Neuronal stem cell (in vitro differentiated cells): Measurements from ENCODE around the gene GSTM3.

Experiments used
- DNase-seq: peaks from one replicate; pipeline ENCODE4 v3.0.0-alpha.2; 2013; ENCODE audit warnings: low spot score
- H2AFZ ChIP-seq: one replicate; pipeline ENCODE4 v1.6.1; 2013; ENCODE audit warnings: mild to moderate bottlenecking, low read length, inconsistent platforms
- H2AK5ac ChIP-seq: 2 replicates; pipeline ENCODE4 v1.6.1; 2013; ENCODE audit warnings: low read depth, mild to moderate bottlenecking, inconsistent platforms, low read length, moderate library complexity, mixed read lengths
- H2BK120ac ChIP-seq: 2 replicates; pipeline ENCODE4 v1.6.1; 2013; ENCODE audit warnings: low read depth, mild to moderate bottlenecking, inconsistent platforms, low read length, moderate library complexity, mixed read lengths
- H2BK12ac ChIP-seq: one replicate; pipeline ENCODE4 v1.6.1; 2013; ENCODE audit warnings: low read length, inconsistent platforms
- H2BK15ac ChIP-seq: 2 replicates; pipeline ENCODE4 v1.6.1; 2013; ENCODE audit warnings: mild to moderate bottlenecking, low read length, inconsistent platforms, mixed read lengths
- H2BK5ac ChIP-seq: one replicate; pipeline ENCODE4 v1.6.1; 2013; ENCODE audit warnings: inconsistent platforms, mild to moderate bottlenecking, low read length, moderate library complexity
- H3K14ac ChIP-seq: one replicate; pipeline ENCODE4 v1.6.1; 2013; ENCODE audit warnings: low read length, inconsistent platforms
- H3K18ac ChIP-seq: 2 replicates; pipeline ENCODE4 v1.6.1; 2013; ENCODE audit warnings: low read length, inconsistent platforms
- H3K23ac ChIP-seq: 2 replicates; pipeline ENCODE4 v1.6.1; 2013; ENCODE audit warnings: low read depth, mild to moderate bottlenecking, mixed read lengths, low read length, inconsistent platforms; ENCODE audit not compliant: poor library complexity
- H3K27ac ChIP-seq: replicated peaks from 3 replicates; pipeline ENCODE4 v1.5.1; 2013; ENCODE audit warnings: low read length, inconsistent platforms
- H3K27me3 ChIP-seq, 3 experiments: 2 replicates each; pipeline ENCODE4 v1.6.1; 2013; ENCODE audit warnings: low read length in 3 of 3, mild to moderate bottlenecking in 2 of 3, inconsistent platforms in 1 of 3, low read depth in 1 of 3, mixed read lengths in 1 of 3, moderate library complexity in 1 of 3; ENCODE audit not compliant: control insufficient read depth in 3 of 3, insufficient read depth in 3 of 3
- H3K36me3 ChIP-seq, 2 donors: replicated peaks in 1 of 2; 2 replicates each; pipeline ENCODE4 v1.6.1; 2013; ENCODE audit warnings: low read length in 2 of 2; ENCODE audit not compliant: control insufficient read depth in 2 of 2, insufficient read depth in 2 of 2
- H3K4ac ChIP-seq: 2 replicates; pipeline ENCODE4 v1.6.1; 2013; ENCODE audit warnings: inconsistent platforms, mild to moderate bottlenecking, low read length, moderate library complexity
- H3K4me1 ChIP-seq, 2 donors: 1 replicate in 1 of 2; 2 replicates in 1 of 2; pipeline ENCODE4 v1.6.1; 2013; ENCODE audit warnings: low read length in 2 of 2, low read depth in 1 of 2; ENCODE audit not compliant: control insufficient read depth in 2 of 2, insufficient read depth in 1 of 2
- H3K4me2 ChIP-seq: one replicate; pipeline ENCODE4 v1.6.1; 2013; ENCODE audit warnings: mild to moderate bottlenecking, low read length, inconsistent platforms; ENCODE audit not compliant: insufficient read depth, poor library complexity, severe bottlenecking
- H3K4me3 ChIP-seq, 2 donors: 2 replicates each; pipeline ENCODE4 v1.5.1; 2013; ENCODE audit warnings: low read length in 2 of 2, mild to moderate bottlenecking in 2 of 2, inconsistent platforms in 1 of 2, moderate library complexity in 1 of 2
- H3K79me1 ChIP-seq: one replicate; pipeline ENCODE4 v1.6.1; 2013; ENCODE audit warnings: low read depth, mild to moderate bottlenecking, inconsistent platforms, low read length, moderate library complexity
- H3K9ac ChIP-seq: one replicate; pipeline ENCODE4 v1.6.1; 2013; ENCODE audit warnings: mild to moderate bottlenecking, low read depth, low read length, inconsistent platforms; ENCODE audit not compliant: poor library complexity
- H3K9me3 ChIP-seq, 2 donors: replicated peaks in 1 of 2; 2 replicates each; pipeline versions ENCODE3 to v1.6.1; 2013; ENCODE audit warnings: low read length in 2 of 2, mild to moderate bottlenecking in 2 of 2, inconsistent platforms in 1 of 2, low read depth in 1 of 2, mixed read lengths in 1 of 2, moderate library complexity in 1 of 2; ENCODE audit not compliant: control insufficient read depth in 2 of 2, insufficient read depth in 1 of 2
- H4K8ac ChIP-seq: one replicate; pipeline ENCODE4 v1.6.1; 2013; ENCODE audit warnings: low read depth, mild to moderate bottlenecking, inconsistent platforms, low read length, moderate library complexity
- H4K91ac ChIP-seq: one replicate; pipeline ENCODE4 v1.6.1; 2013; ENCODE audit warnings: low read length, low read depth, mild to moderate bottlenecking, inconsistent platforms; ENCODE audit not compliant: poor library complexity
- WGBS, 2 donors: extraction: QIAGEN DNeasy Blood & Tissue Kit; methylation state at CpG; one replicate each; pipeline ENCODE4 v1.1.7; 2013; ENCODE audit warnings: missing lambda C conversion rate in 2 of 2, mixed read lengths in 1 of 2; ENCODE audit not compliant: insufficient read length in 2 of 2, insufficient replicate concordance in 1 of 2; ENCODE audit errors: extremely low coverage in 2 of 2; 5-methylcytosine and 5-hydroxymethylcytosine counted together

The GSTM3 gene

DNA sequence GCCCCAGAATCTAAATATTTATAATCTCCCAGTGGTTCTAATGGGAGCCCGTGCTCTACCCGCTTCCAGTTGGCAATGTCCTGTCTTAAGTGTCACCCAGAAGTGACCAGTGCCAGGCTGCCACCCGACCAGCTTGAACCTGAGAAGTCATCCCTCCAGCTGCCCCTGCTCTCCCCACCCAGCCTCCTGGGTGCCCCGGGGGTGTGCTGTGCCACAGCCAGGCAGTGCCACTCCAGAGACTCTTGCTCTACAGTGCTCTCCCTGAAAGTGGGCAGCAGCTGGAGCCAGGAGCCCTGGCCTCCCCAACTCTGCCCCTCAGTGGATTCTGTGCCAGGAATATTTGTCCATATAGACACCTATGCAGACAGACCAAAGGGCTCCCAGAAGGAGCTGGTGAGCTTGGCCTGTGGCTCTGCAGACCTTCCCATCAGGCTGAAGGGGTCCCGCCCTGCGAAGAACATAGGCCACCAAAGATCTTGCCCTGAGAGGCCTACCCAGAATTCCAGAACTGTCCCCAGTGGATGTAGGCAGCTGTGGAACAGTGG lies 31.9 kb upstream of the GSTM3 start:
- Histone ChIP-seq H3K79me1 (no peaks in the 10 kb centered on the region), H3K4me1 (peaks cover 1 to 4% of the 10 kb centered on the region in 2 donors), H3K23ac (no peak overlapping the region), H4K8ac (no peak overlapping the region), H3K27me3 (peaks cover 0 to 49% (median 0%) of the 10 kb centered on the region in 3 experiments), H3K4me3 (no peak overlapping the region), H3K4me2 (no peak overlapping the region), H2BK15ac (peak overlapping the region; percentile 6), H3K36me3 (no peaks in the 10 kb centered on the region), H4K91ac (no peak overlapping the region), H3K27ac (no peak overlapping the region), H3K14ac (no peak overlapping the region), H2BK120ac (no peak overlapping the region), H2AK5ac (peak overlapping the region; percentile 87), H3K18ac (no peak overlapping the region), H3K9me3 (no peaks in the 10 kb centered on the region), H3K9ac (no peak overlapping the region), H3K4ac (no peak overlapping the region), H2BK12ac (peak overlapping the region; percentile 44), H2BK5ac (no peak overlapping the region), H2AFZ (no peak overlapping the region)
- no CpG with 5 or more reads among the region's 6 CpGs for WGBS, 2 donors
- DNase-seq, result no peak

DNA sequence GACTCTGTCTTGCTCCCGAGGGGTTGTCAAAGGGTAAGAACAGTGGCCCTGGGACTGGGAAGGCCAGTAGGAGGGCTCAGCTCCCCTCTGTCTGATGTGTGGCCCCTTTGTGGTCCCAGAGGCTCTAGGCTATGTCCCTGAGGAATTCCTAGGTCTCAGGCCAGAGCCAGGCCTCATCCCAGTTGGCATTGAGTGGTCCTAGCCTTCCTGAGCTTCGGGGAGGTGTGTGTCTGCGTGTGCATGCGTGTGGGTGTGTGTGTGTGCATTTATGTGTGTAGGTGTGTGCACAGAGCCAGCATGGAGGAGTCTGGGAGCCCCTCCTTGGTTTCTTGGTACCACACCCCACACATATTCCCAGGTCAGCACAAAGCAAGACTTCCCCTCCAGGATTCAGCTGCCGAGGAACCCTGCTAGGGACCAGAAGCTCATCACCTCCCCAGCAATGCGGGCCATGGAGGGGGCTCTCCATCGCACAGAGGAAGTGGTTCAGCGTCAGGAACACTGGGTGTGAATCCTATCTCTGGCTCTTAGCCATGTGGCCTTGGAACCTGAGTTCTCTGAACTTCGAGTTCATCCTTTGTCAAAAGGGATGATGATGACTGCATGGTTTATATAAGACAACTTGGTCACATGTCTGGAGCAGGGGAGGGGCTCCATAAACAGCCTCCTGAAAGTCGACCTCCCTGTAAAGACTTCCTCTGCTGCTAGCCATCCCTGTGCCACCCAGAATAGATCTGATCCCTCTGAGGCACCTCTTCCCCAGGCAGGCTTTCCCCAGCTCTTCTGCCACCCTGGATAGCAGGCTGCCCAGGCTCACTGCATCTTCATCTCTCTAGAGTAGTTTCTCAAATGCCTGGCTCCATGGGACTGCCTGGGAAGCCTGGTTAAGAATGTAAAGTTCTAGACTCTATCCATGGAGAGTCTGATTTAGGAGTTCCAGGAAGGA lies 31.1 kb upstream of the GSTM3 start:
- Histone ChIP-seq H3K79me1 (no peaks in the 10 kb centered on the region), H3K9ac (no peak overlapping the region), H3K27ac (no peak overlapping the region), H2AK5ac (peak overlapping the region; percentile 77), H3K4me1 (peaks cover under 1 to 1% of the 10 kb centered on the region in 2 donors), H3K4ac (no peak overlapping the region), H3K4me2 (no peak overlapping the region), H2BK12ac (no peak overlapping the region), H3K18ac (peak overlapping the region; percentile 54), H3K23ac (no peak overlapping the region), H3K14ac (no peak overlapping the region), H4K8ac (no peak overlapping the region), H2BK5ac (no peak overlapping the region), H3K4me3 (no peak overlapping the region), H3K9me3 (no peaks in the 10 kb centered on the region), H2BK15ac (no peak overlapping the region), H2AFZ (no peak overlapping the region), H3K27me3 (peaks cover 0 to 52% (median 0%) of the 10 kb centered on the region in 3 experiments), H4K91ac (no peak overlapping the region), H3K36me3 (no peaks in the 10 kb centered on the region), H2BK120ac (no peak overlapping the region)
- DNase-seq, result no peak
- no CpG with 5 or more reads among the region's 10 CpGs for WGBS, 2 donors

DNA sequence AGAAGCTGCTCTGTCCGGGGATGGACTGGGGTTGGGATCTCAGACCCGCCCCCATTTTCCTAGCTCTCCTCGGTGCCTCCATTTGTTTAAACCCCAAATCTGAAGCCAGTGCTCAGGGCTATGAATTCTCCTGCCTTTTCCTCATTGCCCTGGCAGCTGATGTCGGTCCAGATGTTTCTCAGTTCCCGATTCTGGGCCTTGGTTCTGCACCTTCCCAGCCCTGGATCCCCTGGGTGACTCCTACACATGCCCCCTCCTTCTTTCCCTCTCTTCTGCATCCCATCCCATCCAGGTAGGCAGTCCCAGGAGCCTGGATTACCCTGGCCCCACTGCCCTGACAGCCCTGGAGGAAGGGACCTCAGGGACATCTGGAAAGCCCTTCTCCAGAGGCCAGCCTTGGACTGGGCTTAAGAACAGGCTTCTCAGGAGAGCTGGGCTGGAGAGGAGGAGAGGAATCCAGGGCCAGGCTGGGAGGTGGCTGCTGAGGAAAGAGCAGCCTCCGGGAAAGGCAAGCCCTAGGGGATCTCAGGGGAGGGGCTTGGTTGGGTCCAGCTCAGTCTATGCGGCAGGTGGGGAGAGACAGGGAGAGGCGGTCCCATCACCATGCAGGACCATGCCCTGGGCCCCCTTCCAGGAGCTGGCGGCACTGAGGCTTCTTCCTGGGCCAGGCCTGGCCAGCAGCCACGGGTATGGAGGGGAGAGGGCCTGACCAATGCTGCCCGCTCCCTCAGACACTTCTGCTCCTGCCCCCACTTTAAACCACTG lies 29.7 kb upstream of the GSTM3 start:
- Histone ChIP-seq H2BK15ac (peak overlapping the region; percentile 12), H3K36me3 (no peaks in the 10 kb centered on the region), H3K18ac (peak overlapping the region; percentile 38), H3K27ac (no peak overlapping the region), H2AK5ac (no peak overlapping the region), H3K79me1 (no peaks in the 10 kb centered on the region), H4K8ac (no peak overlapping the region), H3K14ac (no peak overlapping the region), H3K27me3 (peaks cover 0 to 60% (median 0%) of the 10 kb centered on the region in 3 experiments), H2AFZ (no peak overlapping the region), H2BK5ac (no peak overlapping the region), H3K4me3 (no peak overlapping the region), H2BK120ac (no peak overlapping the region), H2BK12ac (no peak overlapping the region), H3K23ac (no peak overlapping the region), H3K9ac (no peak overlapping the region), H4K91ac (no peak overlapping the region), H3K9me3 (no peaks in the 10 kb centered on the region), H3K4me2 (no peak overlapping the region), H3K4ac (no peak overlapping the region), H3K4me1 (peaks cover 0 to 1% of the 10 kb centered on the region in 2 donors)
- no CpG with 5 or more reads among the region's 11 CpGs for WGBS, 2 donors
- no peak for DNase-seq
